Sigmoid colon (tissue), 4 donors: Measurements from ENCODE around the gene SMARCA2.

ENCODE experiments used
- EP300 ChIP-seq, 4 donors: sonication (generic); formaldehyde crosslinking; IDR thresholded peaks; one replicate each; pipeline ENCODE4 v1.6.1; 2017; ENCODE audit warnings: antibody characterized with exemption in 4 of 4
- POLR2A ChIP-seq, 2 donors: fragments of 450-650 bp; IDR thresholded peaks; one replicate each; pipeline ENCODE4 v1.6.1; 2016; ENCODE audit warnings: antibody characterized with exemption in 2 of 2, mild to moderate bottlenecking in 2 of 2, moderate library complexity in 2 of 2
- POLR2AphosphoS5 ChIP-seq, 4 donors: sonication (generic); formaldehyde crosslinking; IDR thresholded peaks; one replicate each; pipeline ENCODE4 v1.6.1; 2017; ENCODE audit warnings: antibody characterized with exemption in 4 of 4
- TF ChIP-seq, protein P1 (sequence below), 4 experiments: fragments of 450-650 bp in 3 of 4; fragments of 200-600 bp in 1 of 4; IDR thresholded peaks; one replicate each; pipeline ENCODE4 v1.5.1; 2016 to 2019; ENCODE audit warnings: antibody characterized with exemption in 4 of 4, mild to moderate bottlenecking in 3 of 4, moderate library complexity in 2 of 4

DNA sequence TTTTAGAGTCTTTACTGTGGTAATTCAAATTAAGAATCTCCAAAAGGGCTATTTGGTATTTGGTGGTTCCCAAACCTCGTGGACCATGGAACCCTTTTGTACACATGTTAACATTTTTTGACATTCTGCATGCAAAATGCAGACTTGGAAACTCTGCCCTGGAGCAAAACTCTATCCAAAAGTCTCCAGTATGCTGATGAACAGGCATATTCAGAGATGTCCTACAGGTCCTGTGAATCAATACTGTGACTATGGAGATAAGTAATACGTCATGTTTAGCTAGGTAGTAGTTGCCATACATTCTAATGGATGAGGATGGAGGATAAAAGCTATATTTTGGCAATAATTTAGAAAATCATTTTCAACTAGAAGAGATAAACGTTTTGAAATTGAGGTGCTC, 218.1 kb downstream of the SMARCA2 start:
- TF ChIP-seq, protein P1, sequence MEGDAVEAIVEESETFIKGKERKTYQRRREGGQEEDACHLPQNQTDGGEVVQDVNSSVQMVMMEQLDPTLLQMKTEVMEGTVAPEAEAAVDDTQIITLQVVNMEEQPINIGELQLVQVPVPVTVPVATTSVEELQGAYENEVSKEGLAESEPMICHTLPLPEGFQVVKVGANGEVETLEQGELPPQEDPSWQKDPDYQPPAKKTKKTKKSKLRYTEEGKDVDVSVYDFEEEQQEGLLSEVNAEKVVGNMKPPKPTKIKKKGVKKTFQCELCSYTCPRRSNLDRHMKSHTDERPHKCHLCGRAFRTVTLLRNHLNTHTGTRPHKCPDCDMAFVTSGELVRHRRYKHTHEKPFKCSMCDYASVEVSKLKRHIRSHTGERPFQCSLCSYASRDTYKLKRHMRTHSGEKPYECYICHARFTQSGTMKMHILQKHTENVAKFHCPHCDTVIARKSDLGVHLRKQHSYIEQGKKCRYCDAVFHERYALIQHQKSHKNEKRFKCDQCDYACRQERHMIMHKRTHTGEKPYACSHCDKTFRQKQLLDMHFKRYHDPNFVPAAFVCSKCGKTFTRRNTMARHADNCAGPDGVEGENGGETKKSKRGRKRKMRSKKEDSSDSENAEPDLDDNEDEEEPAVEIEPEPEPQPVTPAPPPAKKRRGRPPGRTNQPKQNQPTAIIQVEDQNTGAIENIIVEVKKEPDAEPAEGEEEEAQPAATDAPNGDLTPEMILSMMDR (IDR thresholded peaks at IDR 0.05) = no peak
- TF ChIP-seq POLR2AphosphoS5 (IDR thresholded peaks at IDR 0.05) = no peak
- TF ChIP-seq POLR2A (IDR thresholded peaks at IDR 0.05) = no peak
- no peak for TF ChIP-seq EP300 (IDR thresholded peaks at IDR 0.05)
